Body of pancreas (tissue), 4 donors: Measurements from ENCODE around the gene LAPTM5. TPM values are rescaled to one million over a fixed set of nuclear protein-coding genes. Genes with fewer than 3 reads are reported as not detected.

Experiments
- ATAC-seq: fragments of 150-250 bp; one replicate; pipeline ENCODE4 v1.9.1; 2016
- DNase-seq, 4 donors: peaks; one replicate each; pipeline ENCODE4 v3.0.0-alpha.2; 2019
- H3K27ac ChIP-seq, 4 donors: fragments of 200-600 bp; sonication (generic); 1 replicate in 3 of 4; 2 replicates in 1 of 4; pipeline versions ENCODE4 v1.5.1 to v1.6.1; 2016 to 2019; ENCODE audit warnings: mild to moderate bottlenecking in 1 of 4, mixed read lengths in 1 of 4, moderate library complexity in 1 of 4
- H3K27me3 ChIP-seq, 2 donors: fragments of 200-600 bp; sonication (generic); one replicate each; pipeline ENCODE4 v1.6.0; 2016; ENCODE audit warnings: mild to moderate bottlenecking in 1 of 2
- H3K36me3 ChIP-seq, 2 donors: fragments of 200-600 bp; sonication (generic); replicated peaks in 1 of 2; 2 replicates each; pipeline ENCODE4 v1.5.1; 2016; ENCODE audit warnings: low read depth in 2 of 2; ENCODE audit not compliant: insufficient read depth in 1 of 2
- H3K4me1 ChIP-seq: fragments of 200-600 bp; sonication (generic); one replicate; pipeline ENCODE4 v1.6.0; 2016
- H3K4me3 ChIP-seq, 2 donors: fragments of 200-600 bp; sonication (generic); 1 replicate in 1 of 2; 2 replicates in 1 of 2; pipeline ENCODE4 v1.5.1; 2016 to 2019
- H3K9me3 ChIP-seq, 3 donors: fragments of 200-600 bp; sonication (generic); 1 replicate in 2 of 3; 2 replicates in 1 of 3; pipeline ENCODE4 v1.5.1; 2016
- CTCF ChIP-seq, 7 experiments: fragments of 450-650 bp in 4 of 7; fragments of 200-600 bp in 3 of 7; sonication (generic) in 3 of 7; IDR thresholded peaks; one replicate each; pipeline ENCODE4 v1.5.1; 2016 to 2019; ENCODE audit warnings: antibody characterized with exemption in 7 of 7
- POLR2A ChIP-seq, 3 donors: fragments of 450-650 bp; IDR thresholded peaks; one replicate each; pipeline ENCODE4 v1.6.1; 2016; ENCODE audit warnings: antibody characterized with exemption in 3 of 3, mild to moderate bottlenecking in 2 of 3
- WGBS, 2 donors: methylation state at CpG; one replicate each; pipeline ENCODE4 v1.1.5; 2017; 5-methylcytosine and 5-hydroxymethylcytosine counted together
- intact Hi-C: fragments of 100-400 bp; cut with DNase I; formaldehyde crosslinking; loops from one replicate; pipeline ENCODE4 v1.15.1; 2023
- total RNA-seq, 2 donors: library from RNA; depleted of rRNA; stranded (reverse); fragments of >200 nt; gene quantifications; one replicate each; pipeline ENCODE4 v1.1.0, GENCODE V29; 2016

Gene LAPTM5
- total RNA-seq, 2 donors from 2014 or later, result 6.3 to 25.2 TPM

- H3K4me3 ChIP-seq, result no peak overlapping the region
- H3K36me3 ChIP-seq, result no peaks in the 10 kb centered on the region
- 56 to 69% methylated on average over 6 of the region's 6 CpGs for WGBS, 2 donors
- DNase-seq (peak in 1 of 4 donors; percentile 8), ATAC-seq (no peak)
- TF ChIP-seq POLR2A (IDR thresholded peaks at IDR 0.05) (no peak), CTCF (IDR thresholded peaks at IDR 0.05) (no peak)
- H3K27ac ChIP-seq, result no peak overlapping the region
- no peaks in the 10 kb centered on the region for H3K4me1 ChIP-seq
- intact Hi-C loops, result no loop called here
- no peaks in the 10 kb centered on the region for H3K9me3 ChIP-seq
- H3K27me3 ChIP-seq, result no peaks in the 10 kb centered on the region
Measured at GRCh38 chr1:30695439-30695841, 62.1 kb downstream of the LAPTM5 start.

GRCh38 chr1:30694280-30695175, 63.0 kb downstream of the LAPTM5 start:
- Histone ChIP-seq H3K4me1 (no peaks in the 10 kb centered on the region), H3K9me3 (no peaks in the 10 kb centered on the region), H3K36me3 (no peaks in the 10 kb centered on the region), H3K4me3 (no peak overlapping the region), H3K27ac (no peak overlapping the region), H3K27me3 (no peaks in the 10 kb centered on the region)
- ATAC-seq (no peak), DNase-seq (peak in 1 of 4 donors; percentile 6)
- 53 to 73% methylated on average over 5 to 8 of the region's 8 CpGs for WGBS, 2 donors
- intact Hi-C loops, result no loop called here
- TF ChIP-seq POLR2A (IDR thresholded peaks at IDR 0.05), result no peak

DNA sequence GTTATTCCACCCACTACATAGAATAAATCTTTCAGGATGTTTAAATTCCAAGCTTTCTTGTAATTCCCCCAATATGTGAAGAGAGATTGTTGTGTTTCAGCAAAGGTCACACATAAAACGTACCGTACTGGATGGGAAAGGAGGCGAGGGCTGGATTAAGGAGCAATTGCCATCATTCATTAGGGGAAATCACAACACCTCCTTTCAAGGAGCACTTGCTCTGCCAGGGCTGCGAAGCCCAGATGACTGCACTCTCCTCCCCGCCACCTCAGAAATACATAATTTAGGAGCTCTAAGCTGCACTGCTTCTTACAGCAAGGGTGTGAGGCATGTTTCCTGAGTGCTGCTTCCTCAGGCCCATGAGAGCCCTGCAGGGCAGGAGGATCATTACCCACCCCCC, 63.8 kb downstream of the LAPTM5 start:
- 56 to 70% methylated on average over 3 to 5 of the region's 5 CpGs for WGBS, 2 donors
- no peak for TF ChIP-seq CTCF (IDR thresholded peaks at IDR 0.05)
- no peak for TF ChIP-seq POLR2A (IDR thresholded peaks at IDR 0.05)
- Histone ChIP-seq H3K27me3 (no peaks in the 10 kb centered on the region), H3K9me3 (no peaks in the 10 kb centered on the region), H3K27ac (no peak overlapping the region), H3K4me1 (no peaks in the 10 kb centered on the region), H3K4me3 (no peak overlapping the region), H3K36me3 (no peaks in the 10 kb centered on the region)
- no peak for DNase-seq
- intact Hi-C loops, result no loop called here
- no peak for ATAC-seq

GRCh38 chr1:30693366-30693765, 64.2 kb downstream of the LAPTM5 start:
- intact Hi-C loops, result no loop called here
- no peaks in the 10 kb centered on the region for H3K4me1 ChIP-seq
- no peaks in the 10 kb centered on the region for H3K36me3 ChIP-seq
- H3K9me3 ChIP-seq, result no peaks in the 10 kb centered on the region
- WGBS, 2 donors, result 50 to 62% methylated on average over 1 to 3 of the region's 3 CpGs
- ATAC-seq (no peak), DNase-seq (no peak)
- no peaks in the 10 kb centered on the region for H3K27me3 ChIP-seq
- TF ChIP-seq POLR2A (IDR thresholded peaks at IDR 0.05) (no peak), CTCF (IDR thresholded peaks at IDR 0.05) (no peak)
- no peak overlapping the region for H3K27ac ChIP-seq
- no peak overlapping the region for H3K4me3 ChIP-seq

- Histone ChIP-seq H3K36me3 (no peaks in the 10 kb centered on the region), H3K9me3 (no peaks in the 10 kb centered on the region), H3K4me3 (no peak overlapping the region), H3K27ac (no peak overlapping the region), H3K4me1 (no peaks in the 10 kb centered on the region), H3K27me3 (no peaks in the 10 kb centered on the region)
- TF ChIP-seq CTCF (IDR thresholded peaks at IDR 0.05), result no peak
- no peak for TF ChIP-seq POLR2A (IDR thresholded peaks at IDR 0.05)
- WGBS, 2 donors, result 54 to 68% methylated on average over 5 to 7 of the region's 7 CpGs
- DNase-seq (no peak), ATAC-seq (no peak)
- intact Hi-C loops, result no loop called here
Measured at GRCh38 chr1:30692948-30693301, 64.6 kb downstream of the LAPTM5 start.
